HCT116 (cell line): ENCODE results near the gene SH2D3C.

ENCODE experiments used
- CTCF ChIP-seq, 3 experiments: fragments of 200-600 bp in 1 of 3; sonication (generic) in 1 of 3; IDR thresholded peaks in 2 of 3; conservative IDR thresholded peaks in 1 of 3; 2 replicates each; pipeline ENCODE4 v1.5.1; 2012 to 2017; ENCODE audit warnings: low read depth in 2 of 3, low read length in 2 of 3, antibody characterized with exemption in 1 of 3, borderline replicate concordance in 1 of 3, control low read depth in 1 of 3, mild to moderate bottlenecking in 1 of 3, mixed read lengths in 1 of 3, mixed run types in 1 of 3, moderate library complexity in 1 of 3; ENCODE audit not compliant: insufficient read depth in 1 of 3
- EZH2 ChIP-seq: fragments of 200-600 bp; sonication (generic); IDR thresholded peaks from 2 replicates; pipeline ENCODE4 v1.6.1; 2017; ENCODE audit warnings: antibody characterized with exemption, mixed run types
- MAX ChIP-seq: IDR thresholded peaks from 2 replicates; pipeline ENCODE4 v1.6.1; 2012
- POLR2A ChIP-seq: IDR thresholded peaks from 2 replicates; pipeline ENCODE4 v1.7.0; 2011; ENCODE audit warnings: borderline replicate concordance; ENCODE audit not compliant: insufficient read depth, insufficient read length; ENCODE audit errors: extremely low read depth
- POLR2AphosphoS5 ChIP-seq: IDR thresholded peaks from 2 replicates; pipeline ENCODE4 v1.6.1; 2011; ENCODE audit warnings: mild to moderate bottlenecking, low read depth, low read length, moderate library complexity
- SP1 ChIP-seq: IDR thresholded peaks from 2 replicates; pipeline ENCODE4 v1.6.1; 2012; ENCODE audit warnings: low read depth
- TCF7L2 ChIP-seq: IDR thresholded peaks from 2 replicates; pipeline ENCODE4 v1.7.0; 2011; ENCODE audit warnings: borderline replicate concordance, inconsistent platforms; ENCODE audit not compliant: insufficient read depth, insufficient read length; ENCODE audit errors: extremely low read depth
- ZFX ChIP-seq: fragments of 450-650 bp; IDR thresholded peaks from 2 replicates; pipeline ENCODE4 v1.6.1; 2017

GRCh38 chr9:127813686-127814226 is 35.3 kb upstream of the SH2D3C start:
- TF ChIP-seq CTCF (IDR thresholded peaks at IDR 0.05 in 2 of 3, conservative IDR thresholded peaks at IDR 0.05 in 1 of 3; ENCODE audit: borderline replicate concordance in 1 of 3, insufficient read depth in 1 of 3, low read depth in 2 of 3, low read length in 2 of 3) (no peak), POLR2A (no peak), MAX (no peak), ZFX (no peak), POLR2AphosphoS5 (no peak), TCF7L2 (no peak), SP1 (no peak), EZH2 (no peak)
